ENCODE results near the gene LGR4.
"Not testable (repeated sequence)": the region's sequence is repeated elsewhere in the genome, so short reads cannot be mapped to it uniquely, and the experiment has no call there.

LGR4 gene

GRCh38 chr11:27456140-27456794, 16.3 kb downstream of the LGR4 start:
- DNase-seq, result no peak

- DNase-seq, result no peak
Observed at GRCh38 chr11:27455667-27456066, 16.9 kb downstream of the LGR4 start.

- no peak for DNase-seq
Observed at GRCh38 chr11:27453701-27454100, 18.9 kb downstream of the LGR4 start.

- no peak for DNase-seq
Observed at GRCh38 chr11:27452147-27452546, 20.4 kb downstream of the LGR4 start.

- DNase-seq, result no peak
Observed at GRCh38 chr11:27451244-27451965, 21.2 kb downstream of the LGR4 start.

- not testable (repeated sequence) for DNase-seq
Observed at GRCh38 chr11:27448184-27448540, 24.4 kb downstream of the LGR4 start.

GRCh38 chr11:27447288-27448183, 25.1 kb downstream of the LGR4 start:
- DNase-seq, result no peak

GRCh38 chr11:27445625-27446024, 27.0 kb downstream of the LGR4 start:
- DNase-seq, result no peak

- DNase-seq, result no peak
Observed at GRCh38 chr11:27444801-27445215, 27.8 kb downstream of the LGR4 start.

GRCh38 chr11:27443746-27444507, 28.7 kb downstream of the LGR4 start:
- DNase-seq, result no peak

- no peak for DNase-seq
Observed at GRCh38 chr11:27443227-27443626, 29.4 kb downstream of the LGR4 start.

GRCh38 chr11:27440090-27440489, 32.5 kb downstream of the LGR4 start:
- no peak for DNase-seq

GRCh38 chr11:27438595-27438981, 34.0 kb downstream of the LGR4 start:
- no peak for DNase-seq

GRCh38 chr11:27437829-27438594, 34.6 kb downstream of the LGR4 start:
- no peak for DNase-seq

GRCh38 chr11:27436916-27437315, 35.7 kb downstream of the LGR4 start:
- DNase-seq, result no peak

GRCh38 chr11:27433742-27434141, 38.8 kb downstream of the LGR4 start:
- DNase-seq, result no peak

- no peak for DNase-seq
Observed at GRCh38 chr11:27431808-27432207, 40.8 kb downstream of the LGR4 start.

- DNase-seq, result no peak
Observed at GRCh38 chr11:27429761-27430393, 42.7 kb downstream of the LGR4 start.

GRCh38 chr11:27427183-27427980, 45.2 kb downstream of the LGR4 start:
- DNase-seq, result no peak

- DNase-seq, result no peak
Observed at GRCh38 chr11:27425814-27426213, 46.8 kb downstream of the LGR4 start.

- DNase-seq, result peak; percentile 8 to 15
Observed at GRCh38 chr11:27423125-27423524, 49.5 kb downstream of the LGR4 start.
